HepG2 (cell line): ENCODE results near the gene INO80C. TPM values are rescaled to one million over a fixed set of nuclear protein-coding genes. Genes with fewer than 3 reads are reported as not detected.

ENCODE experiments used
- ATAC-seq: fragments of 200-7000 bp; cut with Tn5 transposase; 3 replicates; pipeline ENCODE4 v1.9.1; 2020; ENCODE audit warnings: mild to moderate bottlenecking, moderate library complexity
- BruUV-seq: library from RNA; stranded (reverse); fragments of 400-500 nt; replicated peaks from 2 replicates; lab custom pipeline; 2021; lab: Mats Ljungman, UMichigan
- CTCF ChIA-PET: fragments of 300-600 bp; formaldehyde crosslinking; extraction: SDS; loops from one replicate; lab custom pipeline; 2021; ENCODE audit warnings: low total read pairs, inconsistent platforms, low intra/inter-chr PET ratio; lab: Yijun Ruan, JAX
- POLR2A ChIA-PET: fragments of 350-600 bp; sonication (Branson Sonifier 250); formaldehyde crosslinking; loops from one replicate; lab custom pipeline; 2020; ENCODE audit warnings: antibody characterized with exemption, inconsistent platforms; lab: Yijun Ruan, JAX
- DNase-seq: peaks from one replicate; pipeline ENCODE4 v3.0.0-alpha.2; 2015; ENCODE audit warnings: low spot score
- FAIRE-seq: peaks from 3 replicates; lab custom pipeline; 2011; peaks lifted over from hg19 to GRCh38; lab: Jason Lieb, UNC
- H2AFZ ChIP-seq: one replicate; pipeline ENCODE4 v1.6.1; 2011; ENCODE audit warnings: low read length, inconsistent platforms
- H3K27ac ChIP-seq: fragments of 300-600 bp; 3 replicates; pipeline ENCODE4 v1.8.0; 2011; ENCODE audit warnings: mixed run types, mild to moderate bottlenecking, mixed read lengths, low read length, inconsistent platforms; ENCODE audit not compliant: insufficient read depth; ENCODE audit errors: extremely low read length
- H3K27me3 ChIP-seq, 2 experiments: fragments of 200-600 bp in 1 of 2; 2 replicates in 1 of 2; 3 replicates in 1 of 2; pipeline versions ENCODE4 v1.6.0 to v1.8.0; 2011; ENCODE audit warnings: low read length in 2 of 2, mild to moderate bottlenecking in 2 of 2, moderate library complexity in 2 of 2, inconsistent platforms in 1 of 2; ENCODE audit not compliant: insufficient read depth in 2 of 2, control insufficient read depth in 1 of 2
- H3K36me3 ChIP-seq, 2 experiments: fragments of 200-600 bp in 1 of 2; replicated peaks in 1 of 2; 2 replicates in 1 of 2; 3 replicates in 1 of 2; pipeline versions ENCODE4 v1.5.1 to v1.8.0; 2011; ENCODE audit warnings: low read length in 2 of 2, inconsistent platforms in 1 of 2; ENCODE audit not compliant: insufficient read depth in 2 of 2, control insufficient read depth in 1 of 2
- H3K4me1 ChIP-seq: 2 replicates; pipeline ENCODE4 v1.5.1; 2012; ENCODE audit warnings: low read length, inconsistent platforms; ENCODE audit not compliant: insufficient read depth
- H3K4me2 ChIP-seq: 2 replicates; pipeline ENCODE4 v1.6.0; 2011; ENCODE audit warnings: low read depth, low read length, inconsistent platforms
- H3K4me3 ChIP-seq, 3 experiments: fragments of 200-600 bp in 1 of 3; sonication (generic), shearing (Covaris generic) in 1 of 3; replicated peaks in 1 of 3; 2 replicates each; pipeline ENCODE4 v1.5.1; 2011 to 2016; ENCODE audit warnings: low read length in 3 of 3, inconsistent platforms in 2 of 3, low read depth in 2 of 3, mild to moderate bottlenecking in 2 of 3, control low read depth in 1 of 3, mixed read lengths in 1 of 3; ENCODE audit not compliant: insufficient read depth in 1 of 3
- H3K79me2 ChIP-seq: one replicate; pipeline ENCODE4 v1.6.1; 2011; ENCODE audit warnings: low read length, inconsistent platforms; ENCODE audit not compliant: insufficient read depth
- H3K9ac ChIP-seq: 2 replicates; pipeline ENCODE4 v1.6.0; 2011; ENCODE audit warnings: mild to moderate bottlenecking, low read depth, low read length, inconsistent platforms; ENCODE audit not compliant: insufficient read depth
- H3K9me3 ChIP-seq: 2 replicates; pipeline ENCODE4 v1.5.1; 2012; ENCODE audit warnings: mild to moderate bottlenecking, low read length
- H4K20me1 ChIP-seq: 2 replicates; pipeline ENCODE4 v1.6.0; 2011; ENCODE audit warnings: inconsistent platforms, mild to moderate bottlenecking, low read length, moderate library complexity; ENCODE audit not compliant: insufficient read depth
- CHCHD3 ChIP-seq: sonication (generic); formaldehyde crosslinking; IDR thresholded peaks from 2 replicates; pipeline ENCODE4 v1.8.0; 2022; ENCODE audit warnings: mild to moderate bottlenecking, missing genetic modification reagents, moderate library complexity
- CHD4 ChIP-seq: fragments of 200-600 bp; sonication (generic); IDR thresholded peaks from 2 replicates; pipeline ENCODE4 v1.7.0; 2017; ENCODE audit warnings: mild to moderate bottlenecking, low read length, borderline replicate concordance
- FOXA1 ChIP-seq, 2 experiments: fragments of 450-650 bp in 1 of 2; sonication (generic) in 1 of 2; formaldehyde crosslinking in 1 of 2; IDR thresholded peaks; 2 replicates each; pipeline versions ENCODE4 v1.4.0 to v1.6.1; 2016 to 2020; ENCODE audit warnings: missing genetic modification reagents in 1 of 2
- JDP2 ChIP-seq: sonication (generic); formaldehyde crosslinking; IDR thresholded peaks from 2 replicates; pipeline ENCODE4 v1.8.1; 2022; ENCODE audit warnings: missing genetic modification reagents, borderline replicate concordance
- MYC ChIP-seq: sonication (generic); formaldehyde crosslinking; IDR thresholded peaks from 2 replicates; pipeline ENCODE4 v1.9.0; 2021; ENCODE audit warnings: missing genetic modification reagents, borderline replicate concordance
- RFX5 ChIP-seq: IDR thresholded peaks from 2 replicates; pipeline ENCODE4 v1.6.1; 2011; ENCODE audit warnings: low read depth, low read length, improper control_type of control experiment
- RXRB ChIP-seq: IDR thresholded peaks from 2 replicates; pipeline ENCODE4 v1.6.1; 2016; ENCODE audit warnings: borderline replicate concordance, missing genetic modification reagents, missing compliant biosample characterization
- ZKSCAN1 ChIP-seq: fragments of 150-350 bp; IDR thresholded peaks from 2 replicates; pipeline ENCODE4 v1.6.1; 2014; ENCODE audit warnings: low read length
- ZNF264 ChIP-seq: sonication (generic); formaldehyde crosslinking; IDR thresholded peaks from 2 replicates; pipeline ENCODE4 v1.4.0; 2020; ENCODE audit warnings: missing genetic modification reagents
- ZNF292 ChIP-seq: sonication (generic); formaldehyde crosslinking; IDR thresholded peaks from 2 replicates; pipeline ENCODE4 v1.8.1; 2022; ENCODE audit warnings: mild to moderate bottlenecking, low read depth, missing genetic modification reagents, borderline replicate concordance
- ZNF446 ChIP-seq: sonication (generic); formaldehyde crosslinking; IDR thresholded peaks from 2 replicates; pipeline ENCODE4 v1.5.0; 2020; ENCODE audit warnings: mild to moderate bottlenecking, missing genetic modification reagents
- ZNF644 ChIP-seq: IDR thresholded peaks from 2 replicates; pipeline ENCODE4 v1.6.1; 2016; ENCODE audit warnings: low read depth
- WGBS: methylation state at CpG from one replicate; pipeline ENCODE4 v1.1.6; 2017; ENCODE audit warnings: low lambda C conversion rate; 5-methylcytosine and 5-hydroxymethylcytosine counted together
- in situ Hi-C: cut with HindIII; loops from 2 replicates; pipeline ENCODE4 v1.10.0; 2017; ENCODE audit warnings: low pct_unique_long_range_greater_than_20kb; ENCODE audit not compliant: extremely low pct_ligation_motif_present
- intact Hi-C: fragments of 100-400 bp; cut with micrococcal nuclease; formaldehyde crosslinking; loops from one replicate; pipeline ENCODE4 v1.10.0; 2022; ENCODE audit not compliant: unreplicated experiment
- polyA plus RNA-seq, 8 experiments: library from polyadenylated mRNA; depleted of rRNA in 3 of 8; stranded (reverse) in 7 of 8; unstranded in 1 of 8; fragments of >200 nt; fragmentation: Illumina TruSeq in 4 of 8; extraction: Trizol in 4 of 8; gene quantifications; 2 replicates each; pipeline versions ENCODE4 v1.2.1 to v1.2.3, GENCODE V29; 2011 to 2016; ENCODE audit warnings: low read depth in 4 of 8, missing spikeins in 1 of 8, mixed read lengths in 1 of 8; ENCODE audit not compliant: insufficient read depth in 1 of 8
- total RNA-seq, 5 experiments: library from RNA; depleted of rRNA; stranded (reverse); fragments of >200 nt; fragmentation: Illumina TruSeq; extraction: Trizol; gene quantifications; 2 replicates each; pipeline ENCODE4 v1.2.3, GENCODE V29; 2016; ENCODE audit warnings: low read depth in 1 of 5
- TF ChIP-seq, protein P1 (sequence below): sonication (generic); formaldehyde crosslinking; IDR thresholded peaks from 2 replicates; pipeline ENCODE4 v1.5.0; 2020; ENCODE audit warnings: mild to moderate bottlenecking, missing genetic modification reagents
- TF ChIP-seq, protein P2 (sequence below): sonication (generic); formaldehyde crosslinking; IDR thresholded peaks from 2 replicates; pipeline ENCODE4 v1.4.0; 2020; ENCODE audit warnings: low read depth, mild to moderate bottlenecking, missing genetic modification reagents
- TF ChIP-seq, protein P3 (sequence below): sonication (generic); formaldehyde crosslinking; IDR thresholded peaks from 2 replicates; pipeline ENCODE4 v1.5.1; 2020; ENCODE audit warnings: mild to moderate bottlenecking, moderate library complexity, missing genetic modification reagents

INO80C gene
- total and polyA plus RNA-seq, 2 of the 13 experiments (the other 11 are each of a cell fraction or from before 2014, with no cell fraction given) = 8.2 to 15.4 TPM

DNA sequence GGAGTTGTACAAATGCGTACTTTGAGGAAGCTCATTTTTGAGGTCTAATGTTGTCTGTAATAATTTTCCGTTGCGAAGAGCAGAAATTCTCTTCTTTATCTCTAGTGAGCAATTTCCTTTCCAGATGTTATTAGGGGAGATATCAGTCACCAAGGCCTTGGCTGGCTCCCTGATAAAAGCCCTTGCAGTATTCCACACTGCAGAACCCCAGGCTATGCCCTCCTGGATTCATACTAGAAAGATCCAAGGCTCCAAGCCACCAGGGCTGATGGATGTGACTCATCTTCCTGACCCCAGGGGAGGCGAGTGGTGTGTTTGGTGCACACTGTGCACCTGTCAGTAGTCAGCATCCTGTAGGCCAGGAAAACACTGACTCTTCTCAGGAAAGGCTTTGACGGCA is 34.7 kb downstream of the INO80C start:
- no peak for FAIRE-seq
- peaks cover 0 to 2% of the 10 kb centered on the region in 2 experiments; a peak in 2 of 5 replicates for H3K36me3 ChIP-seq
- no peak overlapping the region for H3K4me2 ChIP-seq
- BruUV-seq = no TSS peak
- H3K27ac ChIP-seq = no peak overlapping the region
- no peak overlapping the region for H2AFZ ChIP-seq
- no peak for ATAC-seq
- no peaks in the 10 kb centered on the region for H3K9me3 ChIP-seq
- H3K9ac ChIP-seq = no peak overlapping the region
- no peaks in the 10 kb centered on the region for H3K27me3 ChIP-seq
- no peak overlapping the region for H3K4me3 ChIP-seq
- in situ Hi-C loops = no loop called here
- H3K4me1 ChIP-seq = peaks cover 21% of the 10 kb centered on the region
- ChIA-PET CTCF (no interaction called here), POLR2A (no interaction called here)
- H4K20me1 ChIP-seq = no peaks in the 10 kb centered on the region
- TF ChIP-seq ZKSCAN1 (no peak), MYC (no peak)
- no peaks in the 10 kb centered on the region for H3K79me2 ChIP-seq
- DNase-seq = no peak
- WGBS = 87% methylated on average over 5 of the region's 5 CpGs
- intact Hi-C loops = no loop called here

DNA sequence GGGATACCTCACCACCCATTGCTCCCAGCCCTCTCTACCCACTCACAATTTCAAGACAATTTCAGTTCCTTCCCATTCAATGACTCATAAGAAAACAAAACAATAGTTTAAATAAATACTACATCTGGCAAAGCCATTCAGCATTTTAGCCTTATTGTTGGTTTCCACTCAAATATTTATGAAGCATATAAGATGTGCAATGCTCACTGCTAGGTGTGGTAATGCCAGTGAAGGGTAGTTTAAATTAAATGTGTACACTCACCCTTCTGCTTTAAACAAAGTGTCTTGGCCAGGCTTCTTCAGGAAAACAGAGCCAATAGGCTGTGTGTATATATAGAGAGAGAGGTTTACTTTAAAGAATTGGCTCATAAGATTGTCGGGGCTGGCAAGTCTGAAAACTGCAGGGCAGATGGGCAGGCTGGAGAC is 37.0 kb downstream of the INO80C start:
- ATAC-seq (no peak), FAIRE-seq (no peak), DNase-seq (no peak)
- intact Hi-C loops = no loop called here
- ChIA-PET CTCF (no interaction called here), POLR2A (no interaction called here)
- Histone ChIP-seq H3K9me3 (no peaks in the 10 kb centered on the region), H4K20me1 (no peaks in the 10 kb centered on the region), H3K27me3 (no peaks in the 10 kb centered on the region), H3K9ac (no peak overlapping the region), H3K27ac (no peak overlapping the region), H3K4me2 (no peak overlapping the region), H3K36me3 (no peaks in the 10 kb centered on the region), H3K4me1 (peaks cover 35% of the 10 kb centered on the region), H3K79me2 (no peaks in the 10 kb centered on the region), H2AFZ (no peak overlapping the region), H3K4me3 (no peak overlapping the region)
- in situ Hi-C loops = no loop called here
- BruUV-seq = no TSS peak
- WGBS = 100% methylated on average over 1 of the region's 1 CpG
- TF ChIP-seq RFX5 (no peak), ZNF264 (CRISPR knock-in tag) (no peak), CHD4 (no peak), ZNF446 (CRISPR knock-in tag) (no peak), RXRB (CRISPR knock-in tag) (no peak), FOXA1 (IDR thresholded peaks at IDR 0.05) (no peak), FOXA1 (CRISPR knock-in tag; IDR thresholded peaks at IDR 0.05) (no peak), JDP2 (no peak), ZNF644 (CRISPR knock-in tag) (no peak), ZNF292 (CRISPR knock-in tag) (no peak), CHCHD3 (CRISPR knock-in tag) (no peak)
- TF ChIP-seq, protein P1, sequence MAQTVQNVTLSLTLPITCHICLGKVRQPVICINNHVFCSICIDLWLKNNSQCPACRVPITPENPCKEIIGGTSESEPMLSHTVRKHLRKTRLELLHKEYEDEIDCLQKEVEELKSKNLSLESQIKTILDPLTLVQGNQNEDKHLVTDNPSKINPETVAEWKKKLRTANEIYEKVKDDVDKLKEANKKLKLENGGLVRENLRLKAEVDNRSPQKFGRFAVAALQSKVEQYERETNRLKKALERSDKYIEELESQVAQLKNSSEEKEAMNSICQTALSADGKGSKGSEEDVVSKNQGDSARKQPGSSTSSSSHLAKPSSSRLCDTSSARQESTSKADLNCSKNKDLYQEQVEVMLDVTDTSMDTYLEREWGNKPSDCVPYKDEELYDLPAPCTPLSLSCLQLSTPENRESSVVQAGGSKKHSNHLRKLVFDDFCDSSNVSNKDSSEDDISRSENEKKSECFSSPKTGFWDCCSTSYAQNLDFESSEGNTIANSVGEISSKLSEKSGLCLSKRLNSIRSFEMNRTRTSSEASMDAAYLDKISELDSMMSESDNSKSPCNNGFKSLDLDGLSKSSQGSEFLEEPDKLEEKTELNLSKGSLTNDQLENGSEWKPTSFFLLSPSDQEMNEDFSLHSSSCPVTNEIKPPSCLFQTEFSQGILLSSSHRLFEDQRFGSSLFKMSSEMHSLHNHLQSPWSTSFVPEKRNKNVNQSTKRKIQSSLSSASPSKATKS (CRISPR knock-in tag) = no peak
- TF ChIP-seq, protein P2, sequence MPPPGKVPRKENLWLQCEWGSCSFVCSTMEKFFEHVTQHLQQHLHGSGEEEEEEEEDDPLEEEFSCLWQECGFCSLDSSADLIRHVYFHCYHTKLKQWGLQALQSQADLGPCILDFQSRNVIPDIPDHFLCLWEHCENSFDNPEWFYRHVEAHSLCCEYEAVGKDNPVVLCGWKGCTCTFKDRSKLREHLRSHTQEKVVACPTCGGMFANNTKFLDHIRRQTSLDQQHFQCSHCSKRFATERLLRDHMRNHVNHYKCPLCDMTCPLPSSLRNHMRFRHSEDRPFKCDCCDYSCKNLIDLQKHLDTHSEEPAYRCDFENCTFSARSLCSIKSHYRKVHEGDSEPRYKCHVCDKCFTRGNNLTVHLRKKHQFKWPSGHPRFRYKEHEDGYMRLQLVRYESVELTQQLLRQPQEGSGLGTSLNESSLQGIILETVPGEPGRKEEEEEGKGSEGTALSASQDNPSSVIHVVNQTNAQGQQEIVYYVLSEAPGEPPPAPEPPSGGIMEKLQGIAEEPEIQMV (CRISPR knock-in tag) = no peak
- TF ChIP-seq, protein P3, sequence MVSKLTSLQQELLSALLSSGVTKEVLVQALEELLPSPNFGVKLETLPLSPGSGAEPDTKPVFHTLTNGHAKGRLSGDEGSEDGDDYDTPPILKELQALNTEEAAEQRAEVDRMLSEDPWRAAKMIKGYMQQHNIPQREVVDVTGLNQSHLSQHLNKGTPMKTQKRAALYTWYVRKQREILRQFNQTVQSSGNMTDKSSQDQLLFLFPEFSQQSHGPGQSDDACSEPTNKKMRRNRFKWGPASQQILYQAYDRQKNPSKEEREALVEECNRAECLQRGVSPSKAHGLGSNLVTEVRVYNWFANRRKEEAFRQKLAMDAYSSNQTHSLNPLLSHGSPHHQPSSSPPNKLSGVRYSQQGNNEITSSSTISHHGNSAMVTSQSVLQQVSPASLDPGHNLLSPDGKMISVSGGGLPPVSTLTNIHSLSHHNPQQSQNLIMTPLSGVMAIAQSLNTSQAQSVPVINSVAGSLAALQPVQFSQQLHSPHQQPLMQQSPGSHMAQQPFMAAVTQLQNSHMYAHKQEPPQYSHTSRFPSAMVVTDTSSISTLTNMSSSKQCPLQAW = no peak
